GM13977 (cell line): ENCODE measurements around the gene SRD5A2.

ENCODE experiments used
- DNase-seq: peaks from one replicate; pipeline ENCODE4 v3.0.0; 2012; ENCODE audit warnings: low spot score
- in situ Hi-C: fragments of 300-500 bp; cut with MboI; formaldehyde crosslinking; loops from one replicate; pipeline ENCODE4 v1.12.0; 2022; ENCODE audit warnings: low sequenced_read_pairs, low pct_unique_long_range_greater_than_20kb, mixed read lengths, inconsistent platforms; ENCODE audit not compliant: unreplicated experiment
- TF ChIP-seq, protein P1 (sequence below): IDR thresholded peaks from 2 replicates; pipeline ENCODE4 v1.5.1; 2012; ENCODE audit warnings: mild to moderate bottlenecking, control low read depth; ENCODE audit not compliant: insufficient read depth; ENCODE audit errors: extremely low read depth, missing control alignments

The SRD5A2 gene

DNA sequence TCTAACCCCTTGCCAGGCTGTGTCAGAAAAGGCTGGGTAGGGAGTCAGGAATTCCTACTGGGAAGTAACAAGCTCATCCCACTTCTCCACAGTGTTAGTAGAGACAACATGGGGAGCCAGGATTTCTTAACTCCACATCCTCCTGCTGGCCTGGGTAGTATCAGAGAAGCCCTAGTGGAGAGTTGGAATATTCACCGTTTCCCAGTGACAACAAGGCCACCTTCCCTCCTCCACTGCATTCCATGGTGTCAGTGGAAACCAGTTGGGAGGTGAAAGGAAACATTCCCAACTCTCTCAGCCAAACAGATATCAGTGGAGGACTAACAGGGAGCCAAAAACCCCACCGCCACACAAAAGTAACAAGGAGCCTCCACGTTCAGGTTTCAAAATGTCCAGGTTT, 41.2 kb downstream of the SRD5A2 start:
- in situ Hi-C loops: no loop called here
- DNase-seq: no peak
- TF ChIP-seq, protein P1, sequence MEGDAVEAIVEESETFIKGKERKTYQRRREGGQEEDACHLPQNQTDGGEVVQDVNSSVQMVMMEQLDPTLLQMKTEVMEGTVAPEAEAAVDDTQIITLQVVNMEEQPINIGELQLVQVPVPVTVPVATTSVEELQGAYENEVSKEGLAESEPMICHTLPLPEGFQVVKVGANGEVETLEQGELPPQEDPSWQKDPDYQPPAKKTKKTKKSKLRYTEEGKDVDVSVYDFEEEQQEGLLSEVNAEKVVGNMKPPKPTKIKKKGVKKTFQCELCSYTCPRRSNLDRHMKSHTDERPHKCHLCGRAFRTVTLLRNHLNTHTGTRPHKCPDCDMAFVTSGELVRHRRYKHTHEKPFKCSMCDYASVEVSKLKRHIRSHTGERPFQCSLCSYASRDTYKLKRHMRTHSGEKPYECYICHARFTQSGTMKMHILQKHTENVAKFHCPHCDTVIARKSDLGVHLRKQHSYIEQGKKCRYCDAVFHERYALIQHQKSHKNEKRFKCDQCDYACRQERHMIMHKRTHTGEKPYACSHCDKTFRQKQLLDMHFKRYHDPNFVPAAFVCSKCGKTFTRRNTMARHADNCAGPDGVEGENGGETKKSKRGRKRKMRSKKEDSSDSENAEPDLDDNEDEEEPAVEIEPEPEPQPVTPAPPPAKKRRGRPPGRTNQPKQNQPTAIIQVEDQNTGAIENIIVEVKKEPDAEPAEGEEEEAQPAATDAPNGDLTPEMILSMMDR: no peak

DNA sequence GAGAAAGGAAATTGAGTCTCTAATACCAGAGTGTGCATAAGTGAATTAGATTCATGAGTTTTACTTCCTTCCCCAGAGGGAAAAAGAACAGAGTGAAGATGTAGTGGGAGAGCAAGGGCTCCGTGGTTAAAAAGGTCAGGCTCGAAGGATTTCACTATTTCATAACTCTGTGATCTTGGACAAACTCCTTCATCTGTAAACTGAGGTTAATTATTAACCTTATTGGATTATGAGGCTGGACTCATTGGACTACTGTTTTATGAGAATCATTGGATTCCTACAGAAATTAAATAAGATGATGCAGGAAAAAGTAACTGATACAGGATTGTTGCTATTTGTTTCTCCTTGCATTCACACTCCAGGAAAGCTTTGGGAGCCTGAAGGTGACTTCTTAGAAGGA, 45.0 kb downstream of the SRD5A2 start:
- in situ Hi-C loops: no loop called here
- no peak for DNase-seq
- TF ChIP-seq, protein P1: no peak

DNA sequence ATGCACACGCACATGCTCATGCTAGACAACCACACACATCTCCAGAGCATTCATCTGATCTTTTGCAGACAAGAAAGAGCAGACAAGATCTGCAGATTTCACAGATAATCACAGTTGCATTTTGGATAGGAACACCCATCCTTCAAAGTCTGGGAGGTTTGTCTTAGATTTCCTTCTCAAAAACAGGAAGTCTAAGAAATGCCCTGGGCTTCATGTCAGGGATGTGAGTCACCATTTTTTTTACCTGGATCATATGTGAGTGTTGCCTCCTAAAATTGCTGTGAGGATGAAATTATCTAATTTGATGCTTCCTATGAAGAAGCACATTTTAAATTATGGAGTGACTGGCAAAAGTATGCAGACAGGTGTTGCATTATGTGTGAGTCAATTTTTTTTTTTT, 46.1 kb downstream of the SRD5A2 start:
- in situ Hi-C loops: no loop called here
- DNase-seq: no peak
- TF ChIP-seq, protein P1: no peak

DNA sequence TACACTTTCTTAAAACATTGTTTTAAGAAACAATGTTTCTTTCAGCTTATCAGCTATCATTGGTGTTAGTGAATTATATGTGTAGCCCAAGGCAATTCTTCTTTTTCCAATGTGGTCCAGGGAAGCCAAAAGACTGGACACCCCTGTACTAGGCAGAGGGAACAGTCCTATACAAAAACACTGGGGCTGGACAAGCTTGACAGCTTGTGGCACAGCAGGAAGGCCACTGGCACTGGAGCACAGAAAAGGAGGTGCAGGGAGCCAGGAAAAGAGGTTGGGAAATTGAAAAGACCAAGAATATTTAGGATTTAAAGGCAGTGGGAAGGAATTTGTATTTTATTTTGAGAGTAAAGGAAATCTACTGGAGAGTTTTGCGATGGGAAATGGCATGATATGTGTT, 47.7 kb downstream of the SRD5A2 start:
- TF ChIP-seq, protein P1: no peak
- no peak for DNase-seq
- in situ Hi-C loops: no loop called here

DNA sequence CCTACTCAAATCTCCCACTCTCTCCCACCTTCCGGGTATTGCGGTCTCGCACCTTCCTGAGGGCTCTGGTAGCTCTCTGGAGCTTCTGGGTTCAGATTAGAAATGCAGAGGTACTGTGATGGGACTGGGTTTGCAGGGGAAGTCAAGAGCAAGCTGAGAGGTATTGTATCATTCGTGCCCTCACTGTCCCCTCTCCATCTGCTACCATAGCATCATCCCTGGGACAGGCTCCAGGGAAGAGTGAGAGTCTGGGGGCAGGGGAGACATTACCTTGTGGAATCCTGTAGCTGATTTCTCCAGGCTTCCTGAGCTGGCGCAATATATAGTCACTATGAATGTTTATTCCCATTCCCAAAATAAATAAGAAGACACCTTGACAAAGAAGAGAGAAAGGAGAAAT, 49.6 kb downstream of the SRD5A2 start:
- DNase-seq: no peak
- TF ChIP-seq, protein P1: no peak
- in situ Hi-C loops: no loop called here

DNA sequence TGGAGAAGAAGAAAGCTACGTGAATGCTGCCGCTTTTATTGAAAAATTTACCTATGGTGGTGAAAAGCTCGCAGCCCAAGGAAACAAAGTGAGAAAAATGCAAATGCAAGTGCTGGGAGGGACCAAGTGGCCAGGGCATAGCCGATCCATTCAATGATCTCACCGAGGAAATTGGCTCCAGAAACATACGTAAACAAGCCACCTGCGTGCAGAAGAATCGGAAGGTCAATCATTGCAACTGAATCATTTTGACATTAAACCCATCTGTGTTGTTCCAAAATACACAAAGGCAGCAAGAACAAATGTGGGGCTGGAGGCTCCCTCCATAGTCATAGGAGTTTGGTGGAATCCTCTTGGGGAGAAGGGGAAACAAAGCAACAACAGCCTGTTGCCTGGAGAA, 51.5 kb downstream of the SRD5A2 start:
- TF ChIP-seq, protein P1: no peak
- in situ Hi-C loops: no loop called here

DNA sequence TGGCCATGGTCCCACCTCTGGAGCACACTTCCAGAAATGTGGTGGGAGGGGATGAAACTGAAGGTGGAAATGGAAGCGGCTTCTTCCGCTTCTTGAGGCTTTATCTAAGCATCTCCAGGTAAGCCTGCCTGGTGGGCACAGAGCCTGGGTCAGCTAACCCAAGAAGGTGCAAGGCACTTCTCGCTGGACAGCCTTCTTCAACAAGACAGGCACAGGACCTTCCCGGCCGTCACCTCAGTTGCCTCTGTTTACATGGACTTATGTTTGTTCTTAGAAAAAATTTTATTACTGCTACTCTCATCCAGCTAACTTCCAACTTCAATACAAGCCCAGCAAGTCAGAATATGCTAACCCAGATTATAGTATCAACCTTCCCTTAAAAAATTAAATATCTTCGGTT, 51.9 kb downstream of the SRD5A2 start:
- in situ Hi-C loops: no loop called here
- TF ChIP-seq, protein P1: no peak
- DNase-seq: no peak

More for the DNA sequence above, 51.5 kb downstream of the SRD5A2 start:
- no peak for DNase-seq
